ENCODE measurements around the gene THOC5. TPM values are rescaled to one million over a fixed set of nuclear protein-coding genes. Genes with fewer than 3 reads are reported as not detected.
"Not testable (repeated sequence)": the region's sequence is repeated elsewhere in the genome, so short reads cannot be mapped to it uniquely, and the experiment has no call there.

The THOC5 gene
- polyA plus RNA-seq, 4 donors, result 20.3 to 27.3 (median 22.5) TPM

GRCh38 chr22:29586193-29586705 lies 32.7 kb upstream of the THOC5 start:
- not testable (repeated sequence) for H3K4me3 ChIP-seq (ENCODE audit: low read depth in 1 of 3, low read length in 3 of 3); FAIRE-seq; H3K9me3 ChIP-seq (ENCODE audit: control insufficient read depth in 2 of 2, insufficient read depth in 1 of 2, low read depth in 1 of 2, low read length in 1 of 2); H3K4me1 ChIP-seq (ENCODE audit: control insufficient read depth in 3 of 3, insufficient read depth in 2 of 3, low read depth in 1 of 3, low read length in 2 of 3); H3K27ac ChIP-seq (ENCODE audit: low read depth in 1 of 3, low read length in 2 of 3); H3K36me3 ChIP-seq (ENCODE audit: control insufficient read depth in 3 of 3, insufficient read depth in 2 of 3, low read depth in 1 of 3, low read length in 3 of 3); H3K27me3 ChIP-seq (ENCODE audit: control insufficient read depth in 3 of 3, insufficient read depth in 3 of 3, low read length in 3 of 3); DNase-seq
- WGBS, 3 donors, result 77 to 91% (median 85%) methylated on average over 4 of the region's 4 CpGs

- H3K27ac ChIP-seq (ENCODE audit: low read depth in 1 of 3, low read length in 2 of 3), result no peak overlapping the region
- FAIRE-seq (no peak), DNase-seq (no peak)
- H3K27me3 ChIP-seq (ENCODE audit: control insufficient read depth in 3 of 3, insufficient read depth in 3 of 3, low read length in 3 of 3), result no peaks in the 10 kb centered on the region
- WGBS, 3 donors, result 90 to 94% (median 91%) methylated on average over 5 of the region's 5 CpGs
- H3K4me1 ChIP-seq (ENCODE audit: control insufficient read depth in 3 of 3, insufficient read depth in 2 of 3, low read depth in 1 of 3, low read length in 2 of 3), result peaks cover 4 to 10% (median 4%) of the 10 kb centered on the region in 3 donors
- H3K9me3 ChIP-seq (ENCODE audit: control insufficient read depth in 2 of 2, insufficient read depth in 1 of 2, low read depth in 1 of 2, low read length in 1 of 2), result peaks cover 0 to 4% of the 10 kb centered on the region in 2 donors
- H3K4me3 ChIP-seq (ENCODE audit: low read depth in 1 of 3, low read length in 3 of 3), result no peak overlapping the region
- peaks cover 0 to 3% (median 0%) of the 10 kb centered on the region in 3 donors for H3K36me3 ChIP-seq (ENCODE audit: control insufficient read depth in 3 of 3, insufficient read depth in 2 of 3, low read depth in 1 of 3, low read length in 3 of 3)
Observed at GRCh38 chr22:29584975-29585374, 31.4 kb upstream of the THOC5 start.

GRCh38 chr22:29581799-29582198 lies 28.2 kb upstream of the THOC5 start:
- FAIRE-seq (no peak), DNase-seq (peak; percentile 26 to 65)
- H3K27ac ChIP-seq (ENCODE audit: low read depth in 1 of 3, low read length in 2 of 3), result peak overlapping the region in 1 of 3 donors; percentile 54
- peaks cover 4 to 22% (median 5%) of the 10 kb centered on the region in 3 donors for H3K4me1 ChIP-seq (ENCODE audit: control insufficient read depth in 3 of 3, insufficient read depth in 2 of 3, low read depth in 1 of 3, low read length in 2 of 3)
- H3K9me3 ChIP-seq (ENCODE audit: control insufficient read depth in 2 of 2, insufficient read depth in 1 of 2, low read depth in 1 of 2, low read length in 1 of 2), result peaks cover 0 to 8% of the 10 kb centered on the region in 2 donors
- H3K4me3 ChIP-seq (ENCODE audit: low read depth in 1 of 3, low read length in 3 of 3), result peak overlapping the region in 1 of 3 donors; percentile 77
- H3K36me3 ChIP-seq (ENCODE audit: control insufficient read depth in 3 of 3, insufficient read depth in 2 of 3, low read depth in 1 of 3, low read length in 3 of 3), result peaks cover 0 to 12% (median 0%) of the 10 kb centered on the region in 3 donors
- H3K27me3 ChIP-seq (ENCODE audit: control insufficient read depth in 3 of 3, insufficient read depth in 3 of 3, low read length in 3 of 3), result no peaks in the 10 kb centered on the region
- WGBS, 3 donors, result 19 to 68% (median 41%) methylated on average over 12 of the region's 12 CpGs

- 5 to 23% (median 7%) methylated on average over 8 of the region's 8 CpGs for WGBS, 3 donors
- DNase-seq, result peak; percentile 67 to 71
- no peaks in the 10 kb centered on the region for H3K27me3 ChIP-seq (ENCODE audit: control insufficient read depth in 3 of 3, insufficient read depth in 3 of 3, low read length in 3 of 3)
- H3K27ac ChIP-seq (ENCODE audit: low read depth in 1 of 3, low read length in 2 of 3), result peak overlapping the region; percentile 43 to 90 (median 74)
- peak overlapping the region; percentile 55 to 89 (median 77) for H3K4me3 ChIP-seq (ENCODE audit: low read depth in 1 of 3, low read length in 3 of 3)
- H3K9me3 ChIP-seq (ENCODE audit: control insufficient read depth in 2 of 2, insufficient read depth in 1 of 2, low read depth in 1 of 2, low read length in 1 of 2), result peaks cover 0 to 8% of the 10 kb centered on the region in 2 donors
- H3K36me3 ChIP-seq (ENCODE audit: control insufficient read depth in 3 of 3, insufficient read depth in 2 of 3, low read depth in 1 of 3, low read length in 3 of 3), result peaks cover 0 to 12% (median 0%) of the 10 kb centered on the region in 3 donors
- no peak for FAIRE-seq
- peaks cover 4 to 26% (median 7%) of the 10 kb centered on the region in 3 donors for H3K4me1 ChIP-seq (ENCODE audit: control insufficient read depth in 3 of 3, insufficient read depth in 2 of 3, low read depth in 1 of 3, low read length in 2 of 3)
Observed at GRCh38 chr22:29580200-29580810, 26.7 kb upstream of the THOC5 start.

- Histone ChIP-seq H3K27ac (ENCODE audit: low read depth in 1 of 3, low read length in 2 of 3) (no peak overlapping the region), H3K36me3 (ENCODE audit: control insufficient read depth in 3 of 3, insufficient read depth in 2 of 3, low read depth in 1 of 3, low read length in 3 of 3) (peaks cover 0 to 17% (median 0%) of the 10 kb centered on the region in 3 donors), H3K27me3 (ENCODE audit: control insufficient read depth in 3 of 3, insufficient read depth in 3 of 3, low read length in 3 of 3) (no peaks in the 10 kb centered on the region), H3K4me1 (ENCODE audit: control insufficient read depth in 3 of 3, insufficient read depth in 2 of 3, low read depth in 1 of 3, low read length in 2 of 3) (peaks cover 4 to 32% (median 11%) of the 10 kb centered on the region in 3 donors), H3K4me3 (ENCODE audit: low read depth in 1 of 3, low read length in 3 of 3) (no peak overlapping the region), H3K9me3 (ENCODE audit: control insufficient read depth in 2 of 2, insufficient read depth in 1 of 2, low read depth in 1 of 2, low read length in 1 of 2) (peaks cover 0 to 5% of the 10 kb centered on the region in 2 donors)
- FAIRE-seq, result no peak
- 79 to 85% (median 82%) methylated on average over 10 of the region's 10 CpGs for WGBS, 3 donors
- peak in 1 of 2 donors; percentile 65 for DNase-seq
Observed at GRCh38 chr22:29578462-29579200, 25.1 kb upstream of the THOC5 start.

- Histone ChIP-seq H3K9me3 (ENCODE audit: control insufficient read depth in 2 of 2, insufficient read depth in 1 of 2, low read depth in 1 of 2, low read length in 1 of 2) (peaks cover 0 to 5% of the 10 kb centered on the region in 2 donors), H3K27ac (ENCODE audit: low read depth in 1 of 3, low read length in 2 of 3) (peak overlapping the region in 2 of 3 donors; percentile 24 to 69)
Observed at GRCh38 chr22:29574762-29575450, 21.3 kb upstream of the THOC5 start.

GRCh38 chr22:29570912-29571549 lies 17.5 kb upstream of the THOC5 start:
- WGBS, 3 donors, result 72 to 86% (median 84%) methylated on average over 2 of the region's 2 CpGs
- FAIRE-seq, result no peak

More at GRCh38 chr22:29574762-29575450, 21.3 kb upstream of the THOC5 start:
- H3K4me3 ChIP-seq (ENCODE audit: low read depth in 1 of 3, low read length in 3 of 3), result no peak overlapping the region
- H3K27me3 ChIP-seq (ENCODE audit: control insufficient read depth in 3 of 3, insufficient read depth in 3 of 3, low read length in 3 of 3), result no peaks in the 10 kb centered on the region
- WGBS, 3 donors, result 80 to 87% (median 87%) methylated on average over 6 to 7 of the region's 7 CpGs
- peaks cover 0 to 27% (median 0%) of the 10 kb centered on the region in 3 donors for H3K36me3 ChIP-seq (ENCODE audit: control insufficient read depth in 3 of 3, insufficient read depth in 2 of 3, low read depth in 1 of 3, low read length in 3 of 3)
- DNase-seq, result peak; percentile 15 to 33
- H3K4me1 ChIP-seq (ENCODE audit: control insufficient read depth in 3 of 3, insufficient read depth in 2 of 3, low read depth in 1 of 3, low read length in 2 of 3), result peaks cover 0 to 27% (median 6%) of the 10 kb centered on the region in 3 donors
- no peak for FAIRE-seq

More at GRCh38 chr22:29570912-29571549, 17.5 kb upstream of the THOC5 start:
- Histone ChIP-seq H3K36me3 (ENCODE audit: control insufficient read depth in 3 of 3, insufficient read depth in 2 of 3, low read depth in 1 of 3, low read length in 3 of 3) (peaks cover 0 to 57% (median 4%) of the 10 kb centered on the region in 3 donors), H3K27ac (ENCODE audit: low read depth in 1 of 3, low read length in 2 of 3) (no peak overlapping the region), H3K4me1 (ENCODE audit: control insufficient read depth in 3 of 3, insufficient read depth in 2 of 3, low read depth in 1 of 3, low read length in 2 of 3) (peaks cover 0 to 25% (median 6%) of the 10 kb centered on the region in 3 donors), H3K4me3 (ENCODE audit: low read depth in 1 of 3, low read length in 3 of 3) (no peak overlapping the region), H3K9me3 (ENCODE audit: control insufficient read depth in 2 of 2, insufficient read depth in 1 of 2, low read depth in 1 of 2, low read length in 1 of 2) (no peaks in the 10 kb centered on the region), H3K27me3 (ENCODE audit: control insufficient read depth in 3 of 3, insufficient read depth in 3 of 3, low read length in 3 of 3) (no peaks in the 10 kb centered on the region)
- no peak for DNase-seq

Data from small intestine (tissue), 7 donors.